SK-N-SH (cell line): ENCODE results near the gene PAFAH1B2. TPM values are rescaled to one million over a fixed set of nuclear protein-coding genes. Genes with fewer than 3 reads are reported as not detected.

Experiments used
- CTCF ChIA-PET: fragments of 300-600, 350-600 bp; formaldehyde crosslinking; extraction: SDS; loops from one replicate; lab custom pipeline; 2021; lab: Yijun Ruan, JAX
- POLR2A ChIA-PET: fragments of 350-600 bp; sonication (Branson Sonifier 250); formaldehyde crosslinking; extraction: SDS; loops from one replicate; lab custom pipeline; 2020; ENCODE audit warnings: antibody characterized with exemption, inconsistent platforms; lab: Yijun Ruan, JAX
- DNase-seq: peaks from one replicate; pipeline ENCODE4 v3.0.0; 2012
- H2AFZ ChIP-seq: fragments of 200-600 bp; sonication (generic); 2 replicates; pipeline ENCODE4 v1.8.1; 2016; ENCODE audit warnings: antibody characterized with exemption, mild to moderate bottlenecking, low read depth
- H3F3A ChIP-seq: fragments of 200-600 bp; sonication (generic); replicated peaks from 2 replicates; pipeline ENCODE3; 2016; ENCODE audit warnings: antibody characterized with exemption, mild to moderate bottlenecking; ENCODE audit not compliant: insufficient read depth
- H3K27ac ChIP-seq, 2 experiments: fragments of 200-500 bp in 1 of 2; fragments of 200-600 bp in 1 of 2; sonication (Bioruptor generic) in 1 of 2; sonication (generic), shearing (Covaris generic) in 1 of 2; 2 replicates each; pipeline versions ENCODE4 v1.5.1 to v1.6.1; 2014 to 2016; ENCODE audit warnings: low read depth in 2 of 2, inconsistent platforms in 1 of 2, low read length in 1 of 2, mild to moderate bottlenecking in 1 of 2, mixed read lengths in 1 of 2
- H3K27me3 ChIP-seq: fragments of 200-600 bp; sonication (generic), shearing (Covaris generic); 2 replicates; pipeline ENCODE4 v1.6.1; 2016; ENCODE audit warnings: mixed run types; ENCODE audit not compliant: insufficient read depth
- H3K36me3 ChIP-seq, 2 experiments: fragments of 200-500 bp in 1 of 2; fragments of 200-600 bp in 1 of 2; sonication (Bioruptor generic) in 1 of 2; sonication (generic) in 1 of 2; replicated peaks in 1 of 2; 2 replicates each; pipeline versions ENCODE3 to v1.5.1; 2014 to 2016; ENCODE audit warnings: low read length in 1 of 2, mild to moderate bottlenecking in 1 of 2; ENCODE audit not compliant: insufficient read depth in 2 of 2, control insufficient read depth in 1 of 2
- H3K4me1 ChIP-seq, 2 experiments: fragments of 200-500 bp in 1 of 2; fragments of 200-600 bp in 1 of 2; sonication (Bioruptor generic) in 1 of 2; sonication (generic), shearing (Covaris generic) in 1 of 2; 2 replicates each; pipeline versions ENCODE4 v1.5.1 to v1.6.1; 2014 to 2016; ENCODE audit warnings: low read depth in 1 of 2, low read length in 1 of 2, mixed run types in 1 of 2; ENCODE audit not compliant: insufficient read depth in 2 of 2, control insufficient read depth in 1 of 2
- H3K4me2 ChIP-seq: fragments of 200-600 bp; sonication (generic), shearing (Covaris generic); 2 replicates; pipeline ENCODE4 v1.6.1; 2017; ENCODE audit warnings: mixed run types
- H3K4me3 ChIP-seq, 2 experiments: fragments of 200-500 bp in 1 of 2; fragments of 200-600 bp in 1 of 2; sonication (Bioruptor generic) in 1 of 2; sonication (generic), shearing (Covaris generic) in 1 of 2; 2 replicates each; pipeline versions ENCODE4 v1.5.1 to v1.8.1; 2014 to 2016; ENCODE audit warnings: low read depth in 2 of 2, inconsistent platforms in 1 of 2, low read length in 1 of 2, mild to moderate bottlenecking in 1 of 2, mixed read lengths in 1 of 2, moderate library complexity in 1 of 2
- H3K79me2 ChIP-seq: fragments of 200-600 bp; sonication (generic); 2 replicates; pipeline ENCODE4 v1.8.1; 2017; ENCODE audit warnings: mild to moderate bottlenecking; ENCODE audit not compliant: insufficient read depth
- H3K9ac ChIP-seq: fragments of 200-600 bp; sonication (generic); 2 replicates; pipeline ENCODE4 v1.6.1; 2017; ENCODE audit warnings: mixed run types
- H3K9me2 ChIP-seq: fragments of 200-600 bp; sonication (generic); 2 replicates; pipeline ENCODE4 v1.6.1; 2017; ENCODE audit warnings: mixed run types
- H3K9me3 ChIP-seq: fragments of 200-600 bp; sonication (generic); 2 replicates; pipeline ENCODE4 v1.6.1; 2017; ENCODE audit warnings: mixed run types, mild to moderate bottlenecking, moderate library complexity
- H4K20me1 ChIP-seq: fragments of 200-600 bp; sonication (generic); 2 replicates; pipeline ENCODE4 v1.6.1; 2017; ENCODE audit warnings: mild to moderate bottlenecking, mixed run types; ENCODE audit not compliant: insufficient read depth
- ELF1 ChIP-seq: IDR thresholded peaks from 2 replicates; pipeline ENCODE4 v1.4.0; 2012
- FOSL2 ChIP-seq: IDR thresholded peaks from 2 replicates; pipeline ENCODE4 v1.4.0; 2012; ENCODE audit warnings: low read depth, mild to moderate bottlenecking, moderate library complexity, borderline replicate concordance
- FOXJ3 ChIP-seq: sonication (generic); formaldehyde crosslinking; IDR thresholded peaks from 2 replicates; pipeline ENCODE4 v1.5.1; 2020; ENCODE audit warnings: mild to moderate bottlenecking, missing genetic modification reagents
- GABPA ChIP-seq: IDR thresholded peaks from 2 replicates; pipeline ENCODE4 v1.4.0; 2012; ENCODE audit warnings: low read depth, mild to moderate bottlenecking
- GATA2 ChIP-seq: sonication (generic); formaldehyde crosslinking; IDR thresholded peaks from 2 replicates; pipeline ENCODE4 v1.5.0; 2020; ENCODE audit warnings: mild to moderate bottlenecking, missing genetic modification reagents
- MAX ChIP-seq: IDR thresholded peaks from 2 replicates; pipeline ENCODE4 v1.4.0; 2012; ENCODE audit warnings: low read depth
- MXI1 ChIP-seq: IDR thresholded peaks from 2 replicates; pipeline ENCODE4 v1.6.1; 2012; ENCODE audit warnings: mild to moderate bottlenecking, low read depth, low read length, improper control_type of control experiment
- NFIC ChIP-seq: IDR thresholded peaks from 2 replicates; pipeline ENCODE4 v1.4.0; 2012; ENCODE audit warnings: borderline replicate concordance
- NRF1 ChIP-seq: IDR thresholded peaks from 2 replicates; pipeline ENCODE4 v1.6.1; 2012; ENCODE audit warnings: low read depth, mild to moderate bottlenecking, low read length
- RAD21 ChIP-seq: IDR thresholded peaks from 2 replicates; pipeline ENCODE4 v1.6.1; 2012; ENCODE audit warnings: mild to moderate bottlenecking, low read length
- RCOR1 ChIP-seq: fragments of 150-350 bp; IDR thresholded peaks from 2 replicates; pipeline ENCODE4 v1.6.1; 2017; ENCODE audit warnings: antibody characterized with exemption, low read length
- TAF1 ChIP-seq: IDR thresholded peaks from 2 replicates; pipeline ENCODE4 v1.6.1; 2012; ENCODE audit warnings: low read depth, mild to moderate bottlenecking, low read length, moderate library complexity, borderline replicate concordance
- TCF12 ChIP-seq: IDR thresholded peaks from 2 replicates; pipeline ENCODE4 v1.4.0; 2012
- USF1 ChIP-seq: IDR thresholded peaks from 2 replicates; pipeline ENCODE4 v1.4.0; 2012; ENCODE audit warnings: low read depth, borderline replicate concordance
- YY1 ChIP-seq: IDR thresholded peaks from 2 replicates; pipeline ENCODE4 v1.4.0; 2012; ENCODE audit warnings: low read depth, mild to moderate bottlenecking
- polyA plus RNA-seq, 3 experiments: library from polyadenylated mRNA; depleted of rRNA; stranded (reverse); fragments of >200 nt; gene quantifications; 2 replicates each; pipeline ENCODE4 v1.2.3, GENCODE V29; 2012
- TF ChIP-seq, protein P1 (sequence below): IDR thresholded peaks from 2 replicates; pipeline ENCODE4 v1.6.1; 2012; ENCODE audit warnings: mild to moderate bottlenecking, low read depth, low read length, moderate library complexity
- TF ChIP-seq, protein P2 (sequence below): IDR thresholded peaks from 2 replicates; pipeline ENCODE4; 2012

Gene PAFAH1B2
- polyA plus RNA-seq, 1 of the 3 experiments (the other 2 are of a cell fraction), result 19.6 TPM

GRCh38 chr11:117121176-117121575 is 22.9 kb upstream of the PAFAH1B2 start:
- TF ChIP-seq GABPA (no peak), GATA2 (CRISPR knock-in tag) (no peak), MXI1 (no peak), FOSL2 (no peak), YY1 (no peak), TCF12 (no peak), RAD21 (no peak), ELF1 (no peak), NFIC (no peak), USF1 (no peak), NRF1 (no peak), TAF1 (no peak), MAX (no peak), RCOR1 (no peak), FOXJ3 (CRISPR knock-in tag) (no peak)
- TF ChIP-seq, protein P1, sequence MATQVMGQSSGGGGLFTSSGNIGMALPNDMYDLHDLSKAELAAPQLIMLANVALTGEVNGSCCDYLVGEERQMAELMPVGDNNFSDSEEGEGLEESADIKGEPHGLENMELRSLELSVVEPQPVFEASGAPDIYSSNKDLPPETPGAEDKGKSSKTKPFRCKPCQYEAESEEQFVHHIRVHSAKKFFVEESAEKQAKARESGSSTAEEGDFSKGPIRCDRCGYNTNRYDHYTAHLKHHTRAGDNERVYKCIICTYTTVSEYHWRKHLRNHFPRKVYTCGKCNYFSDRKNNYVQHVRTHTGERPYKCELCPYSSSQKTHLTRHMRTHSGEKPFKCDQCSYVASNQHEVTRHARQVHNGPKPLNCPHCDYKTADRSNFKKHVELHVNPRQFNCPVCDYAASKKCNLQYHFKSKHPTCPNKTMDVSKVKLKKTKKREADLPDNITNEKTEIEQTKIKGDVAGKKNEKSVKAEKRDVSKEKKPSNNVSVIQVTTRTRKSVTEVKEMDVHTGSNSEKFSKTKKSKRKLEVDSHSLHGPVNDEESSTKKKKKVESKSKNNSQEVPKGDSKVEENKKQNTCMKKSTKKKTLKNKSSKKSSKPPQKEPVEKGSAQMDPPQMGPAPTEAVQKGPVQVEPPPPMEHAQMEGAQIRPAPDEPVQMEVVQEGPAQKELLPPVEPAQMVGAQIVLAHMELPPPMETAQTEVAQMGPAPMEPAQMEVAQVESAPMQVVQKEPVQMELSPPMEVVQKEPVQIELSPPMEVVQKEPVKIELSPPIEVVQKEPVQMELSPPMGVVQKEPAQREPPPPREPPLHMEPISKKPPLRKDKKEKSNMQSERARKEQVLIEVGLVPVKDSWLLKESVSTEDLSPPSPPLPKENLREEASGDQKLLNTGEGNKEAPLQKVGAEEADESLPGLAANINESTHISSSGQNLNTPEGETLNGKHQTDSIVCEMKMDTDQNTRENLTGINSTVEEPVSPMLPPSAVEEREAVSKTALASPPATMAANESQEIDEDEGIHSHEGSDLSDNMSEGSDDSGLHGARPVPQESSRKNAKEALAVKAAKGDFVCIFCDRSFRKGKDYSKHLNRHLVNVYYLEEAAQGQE, result no peak
- TF ChIP-seq, protein P2, sequence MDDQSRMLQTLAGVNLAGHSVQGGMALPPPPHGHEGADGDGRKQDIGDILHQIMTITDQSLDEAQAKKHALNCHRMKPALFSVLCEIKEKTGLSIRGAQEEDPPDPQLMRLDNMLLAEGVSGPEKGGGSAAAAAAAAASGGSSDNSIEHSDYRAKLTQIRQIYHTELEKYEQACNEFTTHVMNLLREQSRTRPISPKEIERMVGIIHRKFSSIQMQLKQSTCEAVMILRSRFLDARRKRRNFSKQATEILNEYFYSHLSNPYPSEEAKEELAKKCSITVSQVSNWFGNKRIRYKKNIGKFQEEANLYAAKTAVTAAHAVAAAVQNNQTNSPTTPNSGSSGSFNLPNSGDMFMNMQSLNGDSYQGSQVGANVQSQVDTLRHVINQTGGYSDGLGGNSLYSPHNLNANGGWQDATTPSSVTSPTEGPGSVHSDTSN, result no peak
- Histone ChIP-seq H3K36me3 (no peaks in the 10 kb centered on the region), H3K79me2 (no peaks in the 10 kb centered on the region), H3K9me3 (no peaks in the 10 kb centered on the region), H3K9ac (no peak overlapping the region), H3K4me1 (no peaks in the 10 kb centered on the region), H3K4me2 (no peak overlapping the region), H3K27me3 (no peaks in the 10 kb centered on the region; the same call in 1 of the 2 replicates), H3K27ac (no peak overlapping the region), H4K20me1 (no peaks in the 10 kb centered on the region), H2AFZ (no peak overlapping the region), H3K9me2 (no peaks in the 10 kb centered on the region), H3F3A (no peaks in the 10 kb centered on the region), H3K4me3 (no peak overlapping the region)
- CTCF ChIA-PET, result no interaction called here
- POLR2A ChIA-PET, result no interaction called here
- DNase-seq, result no peak
